Measurements from ENCODE around the gene KRT16. TPM values are rescaled to one million over a fixed set of nuclear protein-coding genes. Genes with fewer than 3 reads are reported as not detected.

Gene KRT16
- total and polyA plus RNA-seq, 2 of the 8 experiments (the other 6 are each of a cell fraction or from before 2014, with no cell fraction given) = not detected

DNA sequence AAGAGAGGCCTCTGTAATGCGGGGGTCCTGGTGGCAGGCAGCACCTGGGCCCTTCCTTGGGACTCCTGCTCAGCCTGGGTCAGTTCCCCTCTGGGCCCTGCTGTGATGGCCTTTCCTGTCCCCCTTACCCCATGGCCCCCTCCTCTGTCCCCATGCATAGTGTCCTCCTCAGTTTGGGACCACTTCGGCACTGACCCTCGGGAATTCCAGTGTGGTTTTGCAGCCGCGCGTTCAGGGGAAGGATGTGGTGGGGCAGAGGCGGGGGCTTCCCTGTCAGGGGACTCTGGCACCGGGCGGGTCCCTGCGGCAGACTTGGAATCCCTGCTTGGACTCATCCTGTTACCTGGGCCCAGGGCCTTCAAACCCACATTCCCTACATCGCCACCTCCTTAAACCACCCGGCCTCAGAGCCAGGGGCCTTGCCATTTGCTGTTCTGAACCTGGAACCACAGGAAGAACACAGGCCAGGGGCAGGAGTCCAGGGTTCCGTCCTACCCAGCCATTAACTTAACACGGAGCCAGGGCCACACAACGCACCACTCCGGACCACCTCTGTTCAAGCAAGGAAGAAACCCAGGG is 44.7 kb upstream of the KRT16 start:
- Histone ChIP-seq H4K20me1 (replicated peaks in 1 of 2; ENCODE audit: control insufficient read depth in 1 of 2, insufficient read depth in 2 of 2, low read length in 2 of 2) (no peaks in the 10 kb centered on the region), H4K5ac (ENCODE audit: insufficient read length, low read depth, low read length) (no peak overlapping the region), H3K79me1 (ENCODE audit: low read depth, low read length) (no peaks in the 10 kb centered on the region), H3K79me2 (ENCODE audit: control insufficient read depth in 1 of 2, insufficient read depth in 2 of 2, low read length in 2 of 2) (no peaks in the 10 kb centered on the region), H3K36me3 (ENCODE audit: control insufficient read depth in 2 of 4, insufficient read depth in 4 of 4, low read length in 3 of 4) (no peaks in the 10 kb centered on the region), H2BK120ac (replicated peaks; ENCODE audit: low read depth, low read length) (no peak overlapping the region), H2AK5ac (ENCODE audit: low read depth, low read length) (no peak overlapping the region), H3K4me3 (ENCODE audit: extremely low read depth in 1 of 4, insufficient read depth in 2 of 4, low read depth in 3 of 4, low read length in 4 of 4) (no peak overlapping the region), H3K4ac (replicated peaks; ENCODE audit: insufficient read length, low read depth, low read length) (no peak overlapping the region), H2BK15ac (ENCODE audit: low read length) (no peak overlapping the region), H3K9me3 (ENCODE audit: insufficient read depth in 2 of 2, low read depth in 1 of 2, low read length in 1 of 2) (no peaks in the 10 kb centered on the region), H2BK12ac (ENCODE audit: low read depth, low read length) (no peak overlapping the region), H3K27me3 (replicated peaks in 1 of 4; ENCODE audit: control insufficient read depth in 3 of 4, extremely low read depth in 1 of 4, insufficient read depth in 3 of 4, low read length in 3 of 4) (no peaks in the 10 kb centered on the region), H3K27ac (ENCODE audit: low read depth, low read length) (no peak overlapping the region), H4K8ac (ENCODE audit: extremely low read depth, insufficient read depth, low read length) (no peak overlapping the region; the same call in 1 of the 2 replicates), H2BK20ac (ENCODE audit: low read length) (no peak overlapping the region), H3K18ac (ENCODE audit: extremely low read depth, low read length) (no peak overlapping the region), H3K14ac (ENCODE audit: insufficient read length) (no peak overlapping the region), H3K4me2 (ENCODE audit: insufficient read depth in 1 of 2, low read depth in 2 of 2, low read length in 2 of 2) (no peak overlapping the region), H3K23me2 (ENCODE audit: low read depth, low read length) (0 out of 2 replicates have a peak, but pooled peaks cover 3% of the 10 kb centered on the region), H3K9ac (replicated peaks in 1 of 4; ENCODE audit: extremely low read depth in 1 of 4, low read depth in 3 of 4, low read length in 3 of 4) (no peak overlapping the region), H3K23ac (ENCODE audit: insufficient read length) (no peak overlapping the region), H4K91ac (replicated peaks; ENCODE audit: insufficient read length, low read length) (no peak overlapping the region), H2AFZ (ENCODE audit: low read length) (no peak overlapping the region; the same call in 1 of the 2 replicates), H3K4me1 (replicated peaks in 1 of 4; ENCODE audit: control insufficient read depth in 3 of 4, insufficient read depth in 4 of 4, low read length in 3 of 4) (peaks cover 0 to 24% (median 8%) of the 10 kb centered on the region in 4 experiments; a peak in 5 of 7 replicates), H3K56ac (replicated peaks; ENCODE audit: insufficient read length, low read depth, low read length) (no peak overlapping the region), H2BK5ac (ENCODE audit: low read depth, low read length) (no peak overlapping the region)
- ChIA-PET POLR2A (ENCODE audit: partially characterized antibody) (interaction anchor here (0.6 to 2.1 kb wide), 4 partner anchors 24 to 135 kb away, joined by 3 to 6 read pairs (median 3); no protein-coding TSS in a partner anchor), CTCF (ENCODE audit: partially characterized antibody) (interaction anchor here (0.7 to 20.4 kb wide), 5 partner anchors 9 to 171 kb away, joined by 3 to 492 read pairs (median 4); partner anchors contain the start of gene EIF1)
- WGBS, 2 experiments (ENCODE audit: extremely low coverage in 1 of 2, insufficient coverage in 1 of 2, insufficient read length in 1 of 2, insufficient replicate concordance in 2 of 2, low coverage in 1 of 2, low lambda C conversion rate in 2 of 2, missing lambda C conversion rate in 1 of 2) = 91% methylated on average over 13 of the region's 16 CpGs; no CpG with 5 or more reads in 1 of the 2 experiments
- TF ChIP-seq EGR1 (IDR thresholded peaks at IDR 0.05; ENCODE audit: borderline replicate concordance, low read depth, low read length) = no peak
- TF ChIP-seq FOSL1 (IDR thresholded peaks at IDR 0.05; ENCODE audit: insufficient read depth, low read depth, low read length) = no peak
- TF ChIP-seq EZH2 (IDR thresholded peaks at IDR 0.05; ENCODE audit: low read depth, low read length, severe bottlenecking) = no peak
- TF ChIP-seq GTF2F1 (IDR thresholded peaks at IDR 0.05; ENCODE audit: borderline replicate concordance, low read depth, low read length) = no peak
- TF ChIP-seq, protein P1, sequence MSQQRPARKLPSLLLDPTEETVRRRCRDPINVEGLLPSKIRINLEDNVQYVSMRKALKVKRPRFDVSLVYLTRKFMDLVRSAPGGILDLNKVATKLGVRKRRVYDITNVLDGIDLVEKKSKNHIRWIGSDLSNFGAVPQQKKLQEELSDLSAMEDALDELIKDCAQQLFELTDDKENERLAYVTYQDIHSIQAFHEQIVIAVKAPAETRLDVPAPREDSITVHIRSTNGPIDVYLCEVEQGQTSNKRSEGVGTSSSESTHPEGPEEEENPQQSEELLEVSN (IDR thresholded peaks at IDR 0.05) = no peak
- no peak for TF ChIP-seq EP300 (IDR thresholded peaks at IDR 0.05; ENCODE audit: borderline replicate concordance in 1 of 2, low read depth in 2 of 2, low read length in 2 of 2)
- TF ChIP-seq CREB1 (IDR thresholded peaks at IDR 0.05) = no peak
- TF ChIP-seq SIRT6 (IDR thresholded peaks at IDR 0.05; ENCODE audit: low read length) = no peak
- no peak for TF ChIP-seq PHF8 (conservative IDR thresholded peaks at IDR 0.05; ENCODE audit: low read depth, low read length)
- TF ChIP-seq SIX5 (IDR thresholded peaks at IDR 0.05; ENCODE audit: low read depth, low read length) = no peak
- no peak for TF ChIP-seq BCL11A (IDR thresholded peaks at IDR 0.05; ENCODE audit: low read depth in 2 of 2, low read length in 2 of 2)
- no peak for DNase-seq (ENCODE audit: low read depth in 1 of 2, low spot score in 2 of 2)
- FAIRE-seq = no peak

All from H1 (cell line).